ENCODE measurements around the gene ATP7B.
"Not testable (repeated sequence)": the region's sequence is repeated elsewhere in the genome, so short reads cannot be mapped to it uniquely, and the experiment has no call there.

Gene ATP7B

DNA sequence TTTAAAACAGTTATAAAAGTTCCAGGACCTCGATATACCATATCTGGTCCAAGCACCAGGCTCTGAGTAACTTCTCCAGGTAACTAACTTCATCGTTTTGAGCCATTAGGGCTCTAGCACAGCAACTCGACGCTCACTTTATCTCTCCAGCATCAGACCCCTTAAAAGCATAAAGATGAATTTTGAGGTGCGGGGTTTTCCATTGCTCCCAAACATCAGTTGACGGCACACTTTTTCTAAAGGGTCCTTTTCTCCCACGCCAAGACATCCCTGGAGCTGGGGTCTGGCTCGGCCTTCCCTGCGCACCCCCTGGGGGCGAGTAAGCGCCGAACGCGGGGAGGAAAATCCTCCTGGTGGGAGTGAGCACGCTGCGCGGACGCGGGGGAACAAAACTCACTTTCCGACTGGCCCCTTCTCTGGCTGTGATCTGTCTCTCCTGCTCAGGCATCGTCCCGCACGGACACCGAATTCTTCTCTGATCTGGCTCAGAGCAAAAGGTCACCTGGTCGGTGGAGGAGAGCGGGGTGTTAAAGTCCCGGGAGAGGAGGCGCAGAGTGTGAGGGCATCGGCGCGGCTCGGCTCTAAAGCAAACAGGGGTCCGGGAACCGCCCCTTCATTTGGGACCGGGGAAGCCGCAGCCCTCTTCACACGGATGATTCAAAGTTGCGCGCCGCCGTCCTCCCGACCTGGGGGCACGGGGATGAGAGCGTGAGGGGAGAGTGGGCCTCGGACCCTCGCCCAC is at the start of gene ATP7B:
Gene ATP7B (minus strand): TSS at position 561 of the 742 bp plus-strand sequence. CDS start 113 bp downstream, at position 448.
- peak; percentile 10 for DNase-seq

GRCh38 chr13:52053460-52053859 is 42.2 kb upstream of the ATP7B start:
- no peak for DNase-seq

DNA sequence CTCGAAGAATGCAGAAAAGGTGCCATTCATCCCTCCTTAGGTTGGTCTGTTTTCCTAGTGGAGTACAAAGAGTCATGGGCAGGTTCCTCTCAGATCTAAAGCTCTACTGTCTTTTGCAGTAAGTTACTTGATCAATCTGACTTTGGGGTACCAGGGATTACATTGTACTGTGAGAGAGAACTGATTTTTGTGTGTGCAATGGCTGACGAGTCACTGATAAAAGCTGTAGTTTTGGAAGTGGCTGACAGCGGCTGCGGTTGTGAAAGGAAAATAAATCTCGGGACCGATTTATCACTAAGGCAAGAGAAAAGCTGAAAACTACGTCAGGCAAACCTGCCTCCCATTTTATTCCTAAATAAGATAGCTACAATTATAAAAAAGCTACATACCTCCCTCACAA is 40.1 kb upstream of the ATP7B start:
- DNase-seq = no peak

DNA sequence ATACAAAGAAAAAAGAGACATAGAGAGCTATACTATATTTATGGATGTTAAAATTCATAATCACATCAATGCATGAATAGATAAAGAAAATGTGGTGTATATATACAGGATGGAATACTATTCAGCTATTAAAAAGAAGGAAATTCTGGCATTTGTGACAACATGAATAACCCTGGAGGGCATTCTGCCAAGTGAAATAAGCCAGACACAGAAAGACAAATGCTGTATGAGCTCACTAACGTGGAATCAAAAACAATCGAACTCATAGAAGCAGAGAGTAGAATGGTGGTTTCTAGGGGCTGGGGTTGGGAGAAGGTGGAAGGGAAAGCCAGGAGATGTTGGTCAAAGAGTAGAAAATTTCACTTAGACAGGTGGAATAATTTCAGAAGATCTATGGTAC is 37.3 kb upstream of the ATP7B start:
- no peak for DNase-seq

- no peak for DNase-seq
Measured at GRCh38 chr13:52047463-52047862, 36.2 kb upstream of the ATP7B start.

- no peak for DNase-seq
Measured at GRCh38 chr13:52043675-52044074, 32.4 kb upstream of the ATP7B start.

GRCh38 chr13:52036037-52036436 is 24.8 kb upstream of the ATP7B start:
- DNase-seq = no peak

DNA sequence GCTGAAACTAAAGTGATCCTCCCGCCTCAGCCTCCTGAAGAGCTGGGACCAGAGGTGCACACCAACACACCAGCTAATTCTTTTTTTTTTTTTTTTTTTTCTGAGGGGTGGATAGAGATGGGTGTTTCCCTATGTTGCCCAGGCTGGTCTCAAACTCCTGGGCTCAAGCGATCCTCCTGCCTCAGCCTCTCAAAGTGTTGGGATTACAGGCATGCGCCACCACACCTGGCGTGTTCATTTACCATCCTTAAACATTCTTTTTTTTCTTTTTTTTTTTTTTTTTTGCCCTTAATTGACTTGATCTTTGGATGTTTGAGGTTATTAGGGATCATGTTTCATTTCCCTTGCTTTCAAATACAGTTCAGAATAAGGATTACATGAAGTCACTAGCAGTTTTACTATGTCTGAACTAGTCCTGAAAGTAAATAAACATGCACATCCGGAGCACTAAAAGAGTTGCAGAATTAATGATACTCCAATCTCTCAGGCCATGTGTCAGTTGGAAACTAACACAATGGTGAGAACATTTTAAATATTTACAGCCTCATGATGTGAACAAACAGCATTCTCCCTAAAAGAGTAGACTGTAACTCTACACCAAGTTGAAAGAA is 23.5 kb upstream of the ATP7B start:
- DNase-seq = no peak

- DNase-seq = no peak
Measured at GRCh38 chr13:52033039-52033438, 21.8 kb upstream of the ATP7B start.

DNA sequence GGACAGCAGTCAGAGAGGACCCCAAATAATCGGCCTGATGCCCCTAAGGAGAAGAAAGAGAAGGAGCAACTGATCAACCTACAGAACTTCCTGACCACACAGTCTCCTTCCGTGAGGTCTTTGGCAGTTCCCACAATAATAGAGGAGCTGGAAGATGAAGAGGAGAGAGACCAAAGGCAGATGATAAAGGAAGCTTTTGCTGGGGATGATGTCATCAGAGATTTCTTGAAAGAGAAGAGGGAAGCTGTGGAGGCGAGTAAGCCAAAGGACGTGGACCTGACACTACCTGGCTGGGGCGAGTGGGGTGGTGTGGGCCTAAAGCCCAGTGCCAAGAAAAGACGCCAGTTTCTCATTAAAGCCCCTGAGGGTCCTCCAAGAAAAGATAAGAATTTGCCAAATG is 19.2 kb upstream of the ATP7B start:
- not testable (repeated sequence) for DNase-seq

GRCh38 chr13:52029569-52029968 is 18.3 kb upstream of the ATP7B start:
- DNase-seq = no peak

DNA sequence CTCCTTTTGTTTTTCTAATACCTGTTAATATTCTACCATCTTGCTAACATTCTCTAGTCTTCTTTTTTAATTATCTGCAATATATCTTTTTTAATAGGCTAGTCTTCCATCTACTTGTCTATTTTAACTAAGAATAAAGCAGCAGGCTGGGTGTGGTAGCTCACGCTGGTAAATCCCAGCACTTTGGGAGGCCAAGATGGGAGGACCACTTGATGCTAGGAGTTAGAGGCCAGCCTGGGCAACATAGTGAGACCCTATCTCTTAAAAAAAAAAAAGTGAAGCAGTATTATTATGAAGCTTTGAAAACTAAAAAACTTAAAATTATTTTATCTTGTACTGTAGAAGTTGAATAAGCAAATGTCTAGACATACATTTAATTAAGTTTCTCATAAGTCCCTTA is 16.6 kb upstream of the ATP7B start:
- no peak for DNase-seq

GRCh38 chr13:52026246-52026626 is 15.0 kb upstream of the ATP7B start:
- DNase-seq = no peak

DNA sequence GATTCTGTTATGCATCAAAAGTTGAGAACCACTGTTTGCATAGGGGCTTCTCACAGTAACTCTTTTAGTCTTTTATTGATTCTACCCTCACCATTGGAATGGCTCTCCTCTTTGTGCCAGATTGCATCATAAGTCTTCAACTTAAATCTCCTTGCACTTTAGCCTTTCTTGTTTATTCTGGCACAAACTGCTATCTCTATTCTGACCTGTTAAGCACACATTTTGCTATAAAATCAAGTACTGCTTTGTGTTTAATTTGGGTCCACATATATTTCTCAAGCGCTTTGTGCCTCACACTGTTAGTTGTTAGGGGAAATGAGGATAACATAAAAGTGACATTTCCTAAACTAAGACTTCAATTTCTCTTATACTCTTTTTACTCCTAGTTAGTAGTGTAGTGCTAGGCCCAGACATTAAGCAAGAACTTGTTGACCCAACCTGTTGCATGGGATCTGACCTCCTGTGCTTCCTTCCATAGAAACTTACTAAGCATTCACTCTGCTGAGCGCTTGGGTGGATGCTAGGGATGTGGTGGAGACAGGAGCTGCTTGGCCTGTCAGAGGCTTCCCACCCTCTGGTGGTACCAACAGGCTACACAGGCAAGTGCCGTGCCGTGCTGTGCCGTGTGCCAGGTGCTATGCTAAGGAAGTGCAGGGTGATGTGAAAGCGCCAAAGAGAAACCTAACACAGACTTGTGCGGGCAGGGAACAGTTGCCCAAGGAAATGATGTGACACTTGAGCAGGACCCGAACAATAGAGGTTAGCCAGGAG is 14.4 kb upstream of the ATP7B start:
- DNase-seq = no peak

- DNase-seq = no peak
Measured at GRCh38 chr13:52024481-52024880, 13.2 kb upstream of the ATP7B start, which contains the start of gene UTP14C. UTP14C (plus strand) TSS chr13:52024691; CDS start chr13:52028805, 4,114 bp downstream.

- DNase-seq = no peak
Measured at GRCh38 chr13:52022356-52022755, 11.1 kb upstream of the ATP7B start.

GRCh38 chr13:52020191-52020590 is 8.9 kb upstream of the ATP7B start:
- DNase-seq = no peak

GRCh38 chr13:52016296-52016695 is 5.0 kb upstream of the ATP7B start:
- no peak for DNase-seq

DNA sequence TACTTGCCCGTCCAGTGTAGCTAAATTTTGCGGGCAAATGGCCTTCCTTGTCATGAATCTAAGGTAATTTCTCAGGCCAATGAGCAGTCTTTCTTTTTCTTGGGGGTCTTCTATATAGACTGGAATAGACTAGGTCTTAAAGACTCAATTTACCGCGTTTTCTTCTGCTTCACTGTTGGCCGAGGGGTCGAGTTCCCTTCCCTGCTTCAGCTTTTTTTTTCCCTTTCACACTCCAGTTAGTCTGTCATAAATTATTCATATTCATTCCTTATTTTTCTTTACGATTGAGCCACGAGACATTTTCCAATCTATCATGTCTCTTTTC is 1.2 kb upstream of the ATP7B start:
- no peak for DNase-seq

GRCh38 chr13:52011632-52012511 is 622 bp upstream of the ATP7B start, which contains the start of gene ALG11:
ALG11 (plus strand) TSS chr13:52012398; CDS start chr13:52012419, 21 bp downstream.
- peak; percentile 99 for DNase-seq

DNA sequence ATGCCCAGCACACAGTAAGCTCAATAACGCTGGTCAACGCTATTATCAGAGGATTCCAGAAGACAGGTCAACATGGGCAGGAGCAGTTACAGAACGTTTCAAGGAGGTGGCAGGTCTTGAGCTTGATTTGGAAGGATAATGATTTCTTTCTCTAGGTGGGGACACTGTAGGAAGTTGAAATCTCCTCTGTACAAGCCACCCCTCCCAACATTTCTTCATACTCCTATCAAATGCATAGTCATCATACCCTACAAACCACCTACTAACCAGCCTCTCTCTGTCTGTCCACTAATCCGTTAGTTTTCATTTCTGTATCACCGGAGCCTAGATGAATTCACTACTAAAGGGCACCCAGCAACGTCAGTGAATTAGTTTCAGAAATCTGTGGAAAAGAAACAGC is 1.3 kb downstream of the ATP7B start:
- DNase-seq = no peak

- no peak for DNase-seq
Measured at GRCh38 chr13:52006523-52007245, 4.6 kb downstream of the ATP7B start.

Measured in CD4-positive, alpha-beta T cell treated with Interleukin-12 subunit alpha and Interleukin-12 subunit beta, for 1 hour (primary cell).